Left ventricle myocardium inferior (tissue), 1 donor: ENCODE data around the gene RPS10. TPM values are rescaled to one million over a fixed set of nuclear protein-coding genes. Genes with fewer than 3 reads are reported as not detected.
A peak's percentile ranks its signal among the peaks of the same experiment; 100 is the strongest.
"Not testable (repeated sequence)": the region's sequence is repeated elsewhere in the genome, so short reads cannot be mapped to it uniquely, and the experiment has no call there.

Source experiments
- DNase-seq: peaks from one replicate; pipeline ENCODE4 v3.0.0-alpha.2; 2020
- H3K27ac ChIP-seq: fragments of 200-600 bp; replicated peaks from 2 replicates; pipeline ENCODE4 v1.8.0; 2021
- H3K27me3 ChIP-seq: fragments of 200-600 bp; 2 replicates; pipeline ENCODE4 v1.8.0; 2021; ENCODE audit warnings: low read depth
- H3K36me3 ChIP-seq: fragments of 200-600 bp; 2 replicates; pipeline ENCODE4 v1.8.0; 2021
- H3K4me1 ChIP-seq: fragments of 200-600 bp; 2 replicates; pipeline ENCODE4 v1.8.0; 2021
- H3K4me3 ChIP-seq: fragments of 200-600 bp; 2 replicates; pipeline ENCODE4 v1.8.0; 2021; ENCODE audit warnings: mild to moderate bottlenecking, moderate library complexity
- H3K9me3 ChIP-seq: fragments of 200-600 bp; replicated peaks from 2 replicates; pipeline ENCODE4 v1.8.0; 2021
- intact Hi-C: fragments of 100-400 bp; cut with micrococcal nuclease; formaldehyde crosslinking; loops from one replicate; pipeline ENCODE4 v1.11.0; 2022
- total RNA-seq: library from RNA; stranded (reverse); fragmentation: NEBNext Ultra II Directional; extraction: Animal tissue kit (Norgen Biotek cat#: 25700); gene quantifications from one replicate; pipeline ENCODE4 v1.2.1, GENCODE V29; 2021
- TF ChIP-seq, protein P1 (sequence below): fragments of 200-600 bp; IDR thresholded peaks from 2 replicates; pipeline ENCODE4 v1.8.0; 2021; ENCODE audit warnings: antibody characterized with exemption, mild to moderate bottlenecking, borderline replicate concordance
- donor health status: DM: no; HTN: yes; CAD: no; lungs with severe emphysema.

RPS10 gene
- total RNA-seq, 1 donor from 2014 or later, result 678 TPM

DNA sequence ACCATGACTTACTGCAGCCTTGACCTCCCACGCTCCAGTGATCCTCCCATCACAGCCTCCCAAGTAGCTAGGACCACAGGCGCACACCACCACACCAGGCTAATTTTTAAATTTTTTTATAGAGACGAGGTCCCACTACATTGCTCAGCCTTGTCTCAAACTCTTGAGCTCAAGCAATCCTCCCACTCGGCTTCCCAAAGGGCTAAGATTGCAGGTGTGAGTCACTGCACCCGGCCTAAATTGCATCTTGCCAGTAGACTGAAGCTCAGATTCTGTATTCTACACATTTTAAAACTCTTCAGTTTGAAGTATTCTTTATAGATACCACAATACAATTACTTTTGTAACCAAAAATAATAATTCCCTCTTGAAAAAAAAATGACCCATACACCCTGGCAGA, 44.8 kb downstream of the RPS10 start:
- Histone ChIP-seq H3K4me1 (peaks cover 77% of the 10 kb centered on the region), H3K9me3 (no peaks in the 10 kb centered on the region), H3K27me3 (no peaks in the 10 kb centered on the region), H3K36me3 (peaks cover 5% of the 10 kb centered on the region), H3K27ac (no peak overlapping the region), H3K4me3 (no peak overlapping the region)
- no peak for DNase-seq
- TF ChIP-seq, protein P1, sequence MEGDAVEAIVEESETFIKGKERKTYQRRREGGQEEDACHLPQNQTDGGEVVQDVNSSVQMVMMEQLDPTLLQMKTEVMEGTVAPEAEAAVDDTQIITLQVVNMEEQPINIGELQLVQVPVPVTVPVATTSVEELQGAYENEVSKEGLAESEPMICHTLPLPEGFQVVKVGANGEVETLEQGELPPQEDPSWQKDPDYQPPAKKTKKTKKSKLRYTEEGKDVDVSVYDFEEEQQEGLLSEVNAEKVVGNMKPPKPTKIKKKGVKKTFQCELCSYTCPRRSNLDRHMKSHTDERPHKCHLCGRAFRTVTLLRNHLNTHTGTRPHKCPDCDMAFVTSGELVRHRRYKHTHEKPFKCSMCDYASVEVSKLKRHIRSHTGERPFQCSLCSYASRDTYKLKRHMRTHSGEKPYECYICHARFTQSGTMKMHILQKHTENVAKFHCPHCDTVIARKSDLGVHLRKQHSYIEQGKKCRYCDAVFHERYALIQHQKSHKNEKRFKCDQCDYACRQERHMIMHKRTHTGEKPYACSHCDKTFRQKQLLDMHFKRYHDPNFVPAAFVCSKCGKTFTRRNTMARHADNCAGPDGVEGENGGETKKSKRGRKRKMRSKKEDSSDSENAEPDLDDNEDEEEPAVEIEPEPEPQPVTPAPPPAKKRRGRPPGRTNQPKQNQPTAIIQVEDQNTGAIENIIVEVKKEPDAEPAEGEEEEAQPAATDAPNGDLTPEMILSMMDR, result no peak
- intact Hi-C loops, result no loop called here

DNA sequence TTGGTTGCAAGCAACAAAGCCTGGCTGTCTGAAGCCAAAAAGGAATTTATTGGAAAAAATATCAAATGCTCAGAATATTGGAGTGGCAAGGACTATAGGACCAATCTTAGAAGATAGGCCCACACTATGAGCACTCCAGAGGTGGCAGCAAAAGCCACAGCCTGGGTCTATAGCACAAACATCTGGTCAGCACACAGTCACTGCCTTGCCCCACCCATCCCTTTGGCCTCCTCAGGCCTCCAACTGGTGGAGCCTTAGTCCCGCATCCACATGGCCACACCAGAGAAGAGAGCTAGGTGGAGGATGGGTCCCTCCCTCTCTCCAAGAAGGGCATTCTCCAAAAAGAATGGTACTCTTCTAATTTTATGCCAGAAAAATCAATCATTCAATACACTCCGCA, 47.4 kb downstream of the RPS10 start:
- TF ChIP-seq, protein P1, result no peak
- Histone ChIP-seq H3K4me3 (no peak overlapping the region), H3K27me3 (no peaks in the 10 kb centered on the region), H3K36me3 (peaks cover 5% of the 10 kb centered on the region), H3K27ac (no peak overlapping the region), H3K9me3 (no peaks in the 10 kb centered on the region), H3K4me1 (peaks cover 76% of the 10 kb centered on the region)
- intact Hi-C loops, result no loop called here
- DNase-seq, result no peak

DNA sequence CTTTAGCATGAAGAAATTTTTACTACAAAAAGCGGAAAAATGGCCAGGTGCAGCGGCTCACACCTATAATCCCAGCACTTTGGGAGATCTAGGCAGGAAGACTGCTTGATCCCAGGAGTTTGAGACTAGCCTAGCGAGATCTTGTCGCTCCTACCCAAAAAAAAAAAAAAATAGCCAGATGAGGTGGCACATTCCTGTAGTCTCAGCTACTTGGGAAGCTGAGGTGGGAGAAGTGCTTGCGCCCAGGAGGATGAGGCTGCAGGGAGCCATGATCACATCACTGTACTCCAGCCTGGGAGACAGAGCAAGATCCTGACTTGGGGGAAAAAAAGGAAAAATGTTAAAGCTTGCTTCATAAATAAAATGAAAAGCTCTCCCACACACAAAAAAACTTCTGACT, 47.9 kb downstream of the RPS10 start:
- TF ChIP-seq, protein P1, result no peak
- no peaks in the 10 kb centered on the region for H3K27me3 ChIP-seq
- no peak overlapping the region for H3K4me3 ChIP-seq
- intact Hi-C loops, result no loop called here
- H3K9me3 ChIP-seq, result no peaks in the 10 kb centered on the region
- H3K36me3 ChIP-seq, result peaks cover 5% of the 10 kb centered on the region
- no peak overlapping the region for H3K27ac ChIP-seq
- H3K4me1 ChIP-seq, result peaks cover 72% of the 10 kb centered on the region
- DNase-seq, result no peak

DNA sequence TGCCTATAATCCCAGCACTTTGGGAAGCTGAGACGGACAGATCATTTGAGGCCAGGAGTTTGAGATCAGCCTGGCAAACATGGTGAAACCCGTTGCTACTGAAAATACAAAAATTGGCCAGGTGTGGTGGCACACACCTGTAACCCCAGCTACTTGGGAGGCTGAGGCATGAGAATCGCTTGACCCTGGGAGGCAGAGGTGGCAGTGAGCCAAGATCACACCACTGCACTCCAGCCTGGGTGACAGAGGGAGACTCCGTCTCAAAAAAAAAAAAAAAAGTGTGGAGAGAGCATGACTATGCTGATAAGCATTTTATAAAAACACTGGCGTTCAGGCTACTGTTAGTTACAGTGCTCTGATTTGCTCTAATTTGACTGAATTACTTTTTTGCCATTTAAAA, 48.3 kb downstream of the RPS10 start:
- H3K9me3 ChIP-seq, H3K27ac ChIP-seq, H3K36me3 ChIP-seq, H3K4me3 ChIP-seq, DNase-seq, intact Hi-C loops, H3K27me3 ChIP-seq: not testable (repeated sequence)
- H3K4me1 ChIP-seq, result peaks cover 67% of the 10 kb centered on the region

DNA sequence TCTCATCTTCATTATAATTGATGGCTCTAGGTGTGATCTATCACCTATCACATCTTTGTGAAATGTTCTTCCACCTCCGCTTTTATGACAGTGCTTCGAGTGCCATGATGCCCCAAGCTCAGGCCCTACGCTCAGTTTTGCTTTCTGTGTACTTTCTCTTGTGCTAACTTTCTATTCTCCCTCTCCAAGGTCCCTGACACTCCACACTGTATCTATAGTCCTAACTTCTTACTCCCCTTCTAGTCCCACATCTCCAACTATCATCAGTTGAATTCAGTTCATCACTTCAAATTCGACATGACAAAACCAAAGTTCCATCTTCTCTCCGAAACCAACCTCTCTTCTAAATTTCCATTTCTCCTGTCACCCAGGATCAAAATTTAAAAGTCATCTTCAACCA, 50.0 kb downstream of the RPS10 start:
- TF ChIP-seq, protein P1, result no peak
- no peak for DNase-seq
- no peaks in the 10 kb centered on the region for H3K9me3 ChIP-seq
- H3K36me3 ChIP-seq, result peaks cover 5% of the 10 kb centered on the region
- H3K27me3 ChIP-seq, result no peaks in the 10 kb centered on the region
- no peak overlapping the region for H3K27ac ChIP-seq
- H3K4me1 ChIP-seq, result peaks cover 68% of the 10 kb centered on the region
- intact Hi-C loops, result no loop called here
- H3K4me3 ChIP-seq, result no peak overlapping the region

DNA sequence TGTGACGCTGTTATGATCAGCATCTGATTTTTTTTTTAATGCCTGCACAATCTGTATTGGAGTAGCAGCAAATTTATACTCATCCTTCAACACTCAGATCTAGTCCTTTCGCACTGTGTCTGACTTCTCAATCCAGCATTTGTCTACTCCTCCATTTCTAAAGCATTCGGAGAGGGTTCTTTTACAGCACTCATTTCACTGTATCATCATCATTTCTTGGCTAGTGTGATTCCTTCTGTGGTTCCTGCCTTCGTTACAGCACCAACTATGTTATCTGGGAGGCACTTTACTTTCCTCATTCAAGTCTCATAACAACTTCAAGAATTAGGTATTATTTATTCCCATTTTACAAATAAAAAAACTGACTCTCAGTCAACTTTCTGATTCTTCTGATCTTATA, 51.4 kb downstream of the RPS10 start:
- TF ChIP-seq, protein P1, result no peak
- peak overlapping the region; percentile 1 for H3K27ac ChIP-seq

More for the DNA sequence above, 51.4 kb downstream of the RPS10 start:
- Histone ChIP-seq H3K9me3 (no peaks in the 10 kb centered on the region), H3K27me3 (no peaks in the 10 kb centered on the region), H3K36me3 (peaks cover 3% of the 10 kb centered on the region), H3K4me3 (no peak overlapping the region), H3K4me1 (peaks cover 73% of the 10 kb centered on the region)
- DNase-seq, result no peak
- intact Hi-C loops, result no loop called here
